ENCODE results near the gene BANP.
"Not testable (repeated sequence)": the region's sequence is repeated elsewhere in the genome, so short reads cannot be mapped to it uniquely, and the experiment has no call there.

Gene BANP

DNA sequence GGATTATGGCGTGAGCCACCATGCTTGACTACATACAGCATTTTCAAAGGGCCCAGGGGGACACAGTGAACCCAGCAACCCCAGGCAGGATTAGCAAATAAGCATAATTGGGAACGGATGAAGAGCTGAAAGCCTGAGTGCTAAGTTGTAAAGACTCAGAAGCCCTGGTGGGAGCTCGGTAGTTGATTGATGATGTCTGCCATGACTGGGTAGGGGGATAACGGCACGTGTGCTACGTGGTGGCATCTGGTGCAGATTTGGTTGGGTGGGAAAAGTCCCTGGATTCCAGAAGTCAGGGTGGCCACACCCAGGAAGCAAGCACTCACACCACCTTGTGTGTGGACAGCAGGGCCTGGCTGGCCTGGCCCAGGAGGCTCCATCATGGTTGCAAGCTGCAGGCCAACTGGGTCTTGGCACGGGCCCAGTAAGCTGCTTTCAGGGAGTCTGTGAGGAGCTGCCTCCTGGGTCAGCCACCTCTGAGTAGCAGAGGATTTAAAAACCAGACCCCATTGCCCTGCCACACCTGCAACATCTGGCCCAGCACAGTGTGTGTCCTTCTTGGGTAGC is 154.4 kb downstream of the BANP start:
- not testable (repeated sequence) for H3K27ac Mint-ChIP-seq; H3K36me3 Mint-ChIP-seq; H3K9me3 Mint-ChIP-seq; H3K4me3 Mint-ChIP-seq; H3K4me1 Mint-ChIP-seq; ATAC-seq; DNase-seq (ENCODE audit: low spot score in 2 of 2)

DNA sequence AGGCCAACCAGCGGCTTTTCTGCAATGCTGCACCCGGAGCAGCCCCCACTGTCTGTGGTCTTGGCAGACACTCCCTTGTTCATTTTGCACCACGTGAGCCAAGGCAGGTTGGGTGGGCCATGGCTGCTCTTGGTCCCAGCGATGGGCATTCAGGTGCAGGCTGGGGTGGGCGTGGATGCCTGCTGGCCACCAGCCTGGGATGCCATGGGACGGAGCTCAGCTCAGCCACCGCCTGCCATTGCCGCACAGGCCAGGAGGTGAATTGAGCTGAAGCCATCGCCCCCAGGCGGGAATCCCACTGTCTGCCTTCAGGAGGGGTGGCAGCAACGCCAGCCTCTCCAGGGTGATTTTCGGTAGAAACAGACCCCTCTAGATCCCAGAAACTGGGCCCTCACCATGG is 155.3 kb downstream of the BANP start:
- not testable (repeated sequence) for ATAC-seq; H3K36me3 Mint-ChIP-seq; H3K27ac Mint-ChIP-seq; DNase-seq (ENCODE audit: low spot score in 2 of 2); H3K9me3 Mint-ChIP-seq; H3K4me1 Mint-ChIP-seq; H3K4me3 Mint-ChIP-seq

DNA sequence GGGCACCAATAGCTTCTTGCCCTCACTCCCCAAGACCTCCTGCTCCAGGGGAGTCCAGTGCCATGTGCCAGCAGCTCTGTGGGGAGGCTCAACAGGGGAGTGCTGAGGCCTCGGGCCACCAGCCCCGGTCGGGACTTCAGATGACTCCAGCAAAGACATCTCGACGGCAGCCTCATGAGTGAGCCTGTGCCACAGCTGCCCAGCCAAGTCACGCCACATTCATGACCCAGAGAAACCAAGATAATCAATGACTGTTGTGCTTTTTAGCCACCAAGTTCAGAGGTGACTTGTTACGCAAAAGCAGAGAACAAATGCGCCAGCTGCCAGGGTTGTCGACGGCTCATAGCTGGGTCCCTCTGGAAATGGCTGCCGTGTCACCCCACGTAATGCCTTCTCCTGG is 157.5 kb downstream of the BANP start:
- H3K27ac Mint-ChIP-seq, result no peak overlapping the region
- DNase-seq (ENCODE audit: low spot score in 2 of 2) (no peak), ATAC-seq (no peak)
- H3K4me3 Mint-ChIP-seq, result no peak overlapping the region
- peaks cover 8% of the 10 kb centered on the region for H3K4me1 Mint-ChIP-seq
- no peaks in the 10 kb centered on the region for H3K36me3 Mint-ChIP-seq
- H3K9me3 Mint-ChIP-seq, result no peaks in the 10 kb centered on the region

DNA sequence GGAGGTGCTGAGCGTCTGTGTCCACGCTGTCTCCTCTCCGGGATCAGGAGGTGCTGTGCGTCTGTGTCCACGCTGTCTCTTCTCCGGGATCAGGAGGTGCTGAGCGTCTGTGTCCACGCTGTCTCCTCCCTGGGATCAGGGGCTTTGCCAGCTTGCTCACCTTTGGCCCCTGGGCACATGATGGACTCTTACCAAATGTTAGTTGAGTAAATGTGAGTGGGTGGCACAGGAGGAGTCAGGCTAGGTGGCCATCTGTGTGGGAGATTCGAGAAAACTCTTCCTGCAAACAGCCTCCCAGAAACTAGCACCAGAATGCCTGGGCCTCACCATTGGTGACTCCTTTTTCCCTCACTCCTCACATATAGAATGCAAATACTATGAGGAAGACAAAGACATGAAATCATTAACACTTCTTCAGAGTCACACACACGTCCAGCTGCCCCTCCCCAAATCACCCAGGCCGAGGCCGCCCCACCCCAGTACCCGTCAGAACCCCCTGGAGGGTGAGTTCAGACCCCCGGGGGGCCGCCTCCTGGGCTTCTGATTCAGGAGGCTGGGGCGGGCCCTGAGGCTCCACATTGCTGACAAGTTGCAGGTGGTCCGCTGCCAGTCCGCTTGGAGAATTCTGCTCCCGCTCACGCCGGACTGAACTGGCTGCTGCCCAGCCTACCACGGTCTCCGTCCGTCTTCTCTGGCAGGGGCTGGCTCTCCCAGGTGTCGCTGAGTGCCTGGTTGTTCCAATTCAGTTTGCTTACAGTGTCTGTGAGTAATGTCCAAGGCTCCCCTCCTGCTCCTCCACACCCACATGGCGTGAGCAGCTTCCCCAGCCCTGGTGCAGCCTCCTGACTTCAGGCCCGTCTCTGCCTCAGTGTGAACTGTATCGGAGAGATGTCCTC is 158.7 kb downstream of the BANP start:
- H3K4me1 Mint-ChIP-seq; H3K27ac Mint-ChIP-seq; H3K9me3 Mint-ChIP-seq; DNase-seq (ENCODE audit: low spot score in 2 of 2); H3K36me3 Mint-ChIP-seq; ATAC-seq; H3K4me3 Mint-ChIP-seq: not testable (repeated sequence)

DNA sequence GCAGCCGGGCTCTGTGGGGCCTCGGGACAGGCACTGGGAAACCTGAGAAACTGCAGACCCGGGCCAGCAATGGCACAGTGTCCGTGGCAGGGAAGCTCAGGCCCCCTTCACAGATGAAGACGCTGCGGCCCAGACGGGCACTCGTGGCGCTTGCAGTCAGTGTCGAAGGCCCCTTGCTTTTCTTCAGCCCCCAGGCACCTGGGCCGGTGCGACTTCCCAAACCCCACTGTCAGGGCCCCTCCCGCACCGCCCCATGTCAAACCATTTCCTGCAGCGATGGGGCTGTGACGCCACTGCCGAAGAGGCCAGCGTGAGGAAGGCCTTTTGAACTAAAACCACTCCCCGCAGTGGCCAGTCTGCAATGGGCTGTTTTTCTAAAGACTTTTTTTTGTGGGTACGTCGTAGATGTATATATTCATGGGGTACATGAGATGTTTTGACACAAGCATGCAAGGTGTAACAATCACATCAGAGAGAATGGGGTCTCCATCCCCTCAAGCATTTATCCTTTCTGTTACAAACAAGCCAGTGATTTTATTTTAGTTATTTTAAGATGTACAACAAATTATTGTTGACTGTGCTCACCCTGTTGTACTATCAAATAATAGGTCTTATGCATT is 159.8 kb downstream of the BANP start:
- not testable (repeated sequence) for H3K4me3 Mint-ChIP-seq; H3K9me3 Mint-ChIP-seq; H3K36me3 Mint-ChIP-seq; H3K27ac Mint-ChIP-seq; H3K4me1 Mint-ChIP-seq; DNase-seq (ENCODE audit: low spot score in 2 of 2)
- peak; percentile 41 for ATAC-seq

DNA sequence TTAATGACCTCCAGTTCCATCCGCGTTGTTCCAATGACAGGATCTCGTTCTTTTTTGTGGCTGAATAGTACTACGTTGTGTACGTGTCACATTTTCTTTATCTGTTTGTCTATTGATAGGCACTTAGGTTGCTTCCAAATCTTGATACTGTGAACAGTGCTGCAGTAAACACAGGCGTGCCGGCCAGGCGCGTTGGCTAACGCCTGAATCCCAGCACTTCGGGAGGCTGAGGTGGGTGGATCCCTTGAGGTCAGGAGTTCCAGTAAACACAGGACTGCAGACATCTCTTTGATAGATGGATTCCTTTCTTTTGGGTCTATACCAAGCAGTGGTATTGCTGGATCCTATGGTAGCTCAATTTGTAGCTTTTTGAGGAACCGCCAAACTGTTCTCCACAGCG is 160.7 kb downstream of the BANP start:
- H3K4me1 Mint-ChIP-seq; ATAC-seq; DNase-seq (ENCODE audit: low spot score in 2 of 2); H3K4me3 Mint-ChIP-seq; H3K9me3 Mint-ChIP-seq; H3K27ac Mint-ChIP-seq; H3K36me3 Mint-ChIP-seq: not testable (repeated sequence)

DNA sequence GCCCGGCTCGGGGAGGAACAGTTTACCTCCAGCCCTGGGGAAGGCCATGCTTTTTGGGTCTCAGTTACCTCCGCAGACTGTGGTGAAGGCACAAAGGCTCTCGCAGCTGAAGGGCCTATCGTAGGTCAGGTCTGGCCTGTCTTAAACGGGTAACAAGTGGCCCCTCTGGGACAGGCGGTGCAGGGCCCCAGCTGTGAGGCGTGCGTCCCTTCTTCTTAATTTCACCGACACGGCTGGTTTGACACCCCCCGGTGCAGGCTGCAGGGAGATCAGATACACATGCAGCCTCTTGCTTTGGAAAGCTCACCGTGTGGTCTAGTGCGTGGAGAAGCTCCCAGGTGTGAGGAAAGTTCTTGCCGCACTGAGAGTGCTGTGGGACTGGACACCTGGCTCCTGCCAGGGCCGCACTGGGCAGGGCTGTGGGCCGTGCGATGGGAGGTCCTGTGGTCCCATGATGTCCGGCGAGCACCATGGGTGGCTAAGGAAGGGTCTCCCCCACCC is 162.4 kb downstream of the BANP start:
- DNase-seq (ENCODE audit: low spot score in 2 of 2) (no peak), ATAC-seq (no peak)
- no peak overlapping the region for H3K27ac Mint-ChIP-seq
- H3K36me3 Mint-ChIP-seq, result no peaks in the 10 kb centered on the region
- peaks cover 8% of the 10 kb centered on the region for H3K4me1 Mint-ChIP-seq
- no peaks in the 10 kb centered on the region for H3K9me3 Mint-ChIP-seq
- no peak overlapping the region for H3K4me3 Mint-ChIP-seq

DNA sequence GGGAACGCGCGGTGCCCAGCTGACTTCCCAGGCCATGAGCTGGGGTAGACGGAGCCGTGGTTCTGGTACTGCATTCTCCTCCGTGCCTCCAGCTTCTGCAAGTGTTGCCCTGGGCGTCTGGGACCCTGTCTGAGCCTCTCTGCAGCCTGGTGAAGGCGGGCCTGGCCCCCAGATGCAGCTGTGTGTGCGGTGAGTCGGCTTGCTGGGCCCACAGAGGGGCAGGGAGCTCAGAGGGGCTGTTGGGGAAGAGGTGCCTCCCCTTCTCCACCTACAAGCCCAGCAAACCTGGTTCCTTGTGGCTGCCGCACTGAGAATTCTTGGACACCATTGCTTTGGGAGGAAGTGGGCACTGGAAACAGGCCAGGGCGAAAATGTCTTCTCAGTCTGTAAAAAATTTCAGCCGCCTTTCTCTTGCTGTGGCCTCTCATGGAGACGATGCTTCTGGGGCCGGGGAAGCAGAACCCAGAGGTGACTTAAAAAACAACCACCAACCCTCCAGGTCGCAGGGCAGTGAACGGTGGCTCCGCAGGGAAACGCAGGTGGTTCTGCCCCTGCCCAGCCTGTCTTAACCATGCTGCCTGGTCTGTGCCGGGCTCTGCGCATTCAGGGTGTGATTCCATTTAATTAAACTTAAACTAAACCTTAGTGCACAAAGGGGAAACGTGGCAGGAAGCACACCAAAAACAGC is 163.5 kb downstream of the BANP start:
- H3K36me3 Mint-ChIP-seq; ATAC-seq; H3K4me3 Mint-ChIP-seq; H3K4me1 Mint-ChIP-seq; DNase-seq (ENCODE audit: low spot score in 2 of 2); H3K9me3 Mint-ChIP-seq; H3K27ac Mint-ChIP-seq: not testable (repeated sequence)

DNA sequence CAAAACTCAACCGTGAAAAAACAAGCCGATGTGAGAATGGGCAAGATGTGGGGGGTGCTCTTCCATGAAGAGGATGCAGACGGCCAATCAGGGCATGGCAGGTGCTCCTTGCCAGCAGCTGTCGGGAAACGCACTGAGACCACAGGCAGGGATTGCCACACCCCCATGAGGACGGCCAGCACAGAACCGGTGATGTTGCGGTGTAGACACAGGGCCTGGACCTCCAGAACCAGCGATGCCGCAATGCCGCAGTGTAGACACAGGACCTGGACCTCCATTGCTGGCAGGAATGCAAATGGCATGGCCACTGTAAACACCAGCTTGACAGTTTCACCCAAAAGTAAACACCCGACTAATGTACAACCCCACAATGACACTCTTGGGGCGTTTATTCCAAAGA is 164.9 kb downstream of the BANP start:
- Mint-ChIP-seq H3K4me3 (no peak overlapping the region), H3K27ac (no peak overlapping the region), H3K4me1 (peaks cover 6% of the 10 kb centered on the region), H3K36me3 (no peaks in the 10 kb centered on the region), H3K9me3 (no peaks in the 10 kb centered on the region)
- DNase-seq (ENCODE audit: low spot score in 2 of 2) (no peak), ATAC-seq (no peak)

DNA sequence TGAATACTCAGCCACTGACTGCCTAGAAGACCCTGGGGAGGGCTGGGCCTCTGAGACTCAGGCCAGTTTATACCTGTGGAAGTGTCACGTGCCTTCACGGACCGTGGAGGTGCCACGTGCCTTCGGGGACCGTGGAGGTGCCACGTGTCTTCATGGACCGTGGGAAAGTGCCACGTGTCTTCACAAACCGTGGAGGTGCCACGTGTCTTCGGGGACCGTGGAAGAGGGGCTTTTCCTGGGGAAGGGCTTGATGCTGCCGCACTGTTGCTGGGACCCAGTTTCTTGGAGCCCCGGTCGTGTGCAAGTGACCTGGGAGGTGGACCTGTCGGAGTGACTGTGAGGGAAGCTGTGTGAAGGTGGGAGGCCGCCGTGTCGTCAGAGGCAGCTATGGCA is 166.2 kb downstream of the BANP start:
- Mint-ChIP-seq H3K36me3 (no peaks in the 10 kb centered on the region), H3K27ac (no peak overlapping the region), H3K4me1 (no peaks in the 10 kb centered on the region), H3K4me3 (no peak overlapping the region), H3K9me3 (peaks cover 3% of the 10 kb centered on the region)
- DNase-seq (ENCODE audit: low spot score in 2 of 2) (no peak), ATAC-seq (no peak)

DNA sequence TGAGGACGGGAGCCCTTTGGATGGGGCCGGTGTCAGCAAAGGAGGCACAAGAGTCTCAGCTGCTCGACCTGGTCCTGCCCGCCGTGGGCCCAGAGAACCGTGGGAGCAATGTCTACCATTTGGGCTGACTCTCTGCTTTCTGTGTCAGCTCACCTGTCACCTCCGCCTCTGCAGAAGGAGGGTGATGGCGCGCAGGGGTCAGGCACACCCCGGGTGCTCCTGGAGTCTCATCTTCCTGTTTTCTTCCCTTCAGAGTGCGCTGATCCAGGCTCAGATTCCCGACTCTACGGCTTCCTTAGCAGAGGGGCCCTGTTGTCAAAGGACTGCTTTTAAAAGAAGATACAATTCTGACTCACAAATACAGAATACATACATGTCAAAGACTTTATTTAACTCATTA is 167.1 kb downstream of the BANP start:
- ATAC-seq (no peak), DNase-seq (ENCODE audit: low spot score in 2 of 2) (no peak)
- H3K9me3 Mint-ChIP-seq, result peaks cover 3% of the 10 kb centered on the region
- H3K27ac Mint-ChIP-seq, result no peak overlapping the region
- no peak overlapping the region for H3K4me3 Mint-ChIP-seq
- H3K4me1 Mint-ChIP-seq, result no peaks in the 10 kb centered on the region
- no peaks in the 10 kb centered on the region for H3K36me3 Mint-ChIP-seq

DNA sequence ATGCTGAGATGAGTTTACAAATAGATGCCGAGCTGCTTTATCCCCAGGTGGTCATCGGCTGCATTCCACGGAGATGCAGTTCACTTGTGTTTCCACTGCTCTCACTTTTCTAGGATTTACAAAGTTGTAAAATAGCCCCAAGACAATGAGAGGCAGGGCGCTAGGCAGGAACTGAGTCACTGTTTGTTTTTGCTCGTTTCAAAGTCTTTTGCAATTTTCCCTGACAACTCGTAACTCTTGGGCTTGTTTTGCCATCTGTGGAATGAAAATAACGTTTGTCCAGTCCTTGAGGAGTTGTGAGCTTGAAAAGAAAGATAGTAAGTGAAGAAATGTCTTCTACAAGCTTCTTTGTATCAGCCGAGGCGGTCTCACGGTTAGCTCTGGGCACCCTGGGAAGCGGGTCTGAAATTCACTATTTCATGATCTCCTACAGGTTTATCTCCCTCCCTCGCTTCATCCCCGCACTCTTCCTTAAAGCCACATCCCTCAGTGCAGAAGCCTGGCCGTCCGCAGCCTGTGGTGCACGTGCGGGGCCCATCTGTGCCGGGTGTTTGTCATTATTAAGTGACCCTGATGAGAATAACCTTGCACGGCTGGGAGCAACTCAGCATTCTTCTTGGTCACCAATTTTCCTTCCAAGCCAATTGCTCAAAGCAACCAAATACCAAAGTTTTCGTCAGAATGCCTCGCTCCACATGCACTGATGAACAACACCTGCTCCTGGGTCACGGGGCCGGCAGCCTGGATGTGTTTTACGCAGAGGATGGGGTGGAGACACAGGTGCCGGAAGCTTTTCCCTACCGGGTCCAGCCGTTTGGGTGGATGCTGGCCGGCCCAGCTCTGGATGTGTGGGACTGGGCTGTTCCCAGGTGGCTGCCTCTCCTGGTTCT is 167.9 kb downstream of the BANP start:
- H3K4me3 Mint-ChIP-seq; H3K4me1 Mint-ChIP-seq; ATAC-seq; DNase-seq (ENCODE audit: low spot score in 2 of 2); H3K27ac Mint-ChIP-seq; H3K36me3 Mint-ChIP-seq; H3K9me3 Mint-ChIP-seq: not testable (repeated sequence)

DNA sequence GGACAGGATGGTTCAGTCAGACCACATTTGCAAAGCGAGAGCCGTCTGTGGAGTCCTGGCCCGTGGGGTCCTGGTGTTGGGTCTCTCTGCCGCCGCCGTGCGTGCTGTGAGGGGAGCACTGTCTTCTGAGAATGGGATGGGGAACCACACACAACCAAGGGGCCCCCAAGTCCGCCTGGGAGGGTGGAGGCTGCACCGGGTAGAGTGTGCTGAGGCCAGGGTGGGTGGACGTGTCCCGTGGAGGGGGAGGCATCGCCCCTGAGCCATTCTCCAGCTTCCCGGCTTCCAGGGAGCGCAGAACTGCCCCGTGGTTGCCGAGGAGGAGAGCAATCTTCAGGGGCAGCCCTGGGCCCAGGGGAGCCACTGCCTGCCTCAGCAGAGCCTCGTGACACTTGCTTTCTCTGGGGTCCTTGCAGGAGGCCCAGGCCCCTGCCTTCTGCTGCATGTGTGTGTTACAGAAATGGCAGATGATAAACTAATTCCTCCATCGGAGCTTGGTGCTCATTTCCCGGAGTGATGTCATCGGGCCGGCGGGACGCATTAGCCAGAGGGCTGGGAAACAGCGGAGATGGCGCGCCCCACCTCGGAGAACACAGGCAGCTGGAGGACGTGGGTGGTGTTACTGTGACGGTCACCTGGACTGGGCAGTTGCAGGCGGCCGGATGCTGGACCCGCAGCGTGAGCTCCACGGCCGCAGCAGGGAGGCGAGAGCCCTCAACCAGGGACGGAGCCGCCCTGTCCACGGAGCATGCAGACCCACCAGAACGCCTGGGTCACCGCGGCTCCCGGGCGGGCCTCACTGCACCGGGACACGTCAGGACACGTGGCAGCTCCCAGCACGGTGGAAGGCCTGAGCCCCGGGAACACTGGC is 168.9 kb downstream of the BANP start:
- H3K9me3 Mint-ChIP-seq; DNase-seq (ENCODE audit: low spot score in 2 of 2): not testable (repeated sequence)

DNA sequence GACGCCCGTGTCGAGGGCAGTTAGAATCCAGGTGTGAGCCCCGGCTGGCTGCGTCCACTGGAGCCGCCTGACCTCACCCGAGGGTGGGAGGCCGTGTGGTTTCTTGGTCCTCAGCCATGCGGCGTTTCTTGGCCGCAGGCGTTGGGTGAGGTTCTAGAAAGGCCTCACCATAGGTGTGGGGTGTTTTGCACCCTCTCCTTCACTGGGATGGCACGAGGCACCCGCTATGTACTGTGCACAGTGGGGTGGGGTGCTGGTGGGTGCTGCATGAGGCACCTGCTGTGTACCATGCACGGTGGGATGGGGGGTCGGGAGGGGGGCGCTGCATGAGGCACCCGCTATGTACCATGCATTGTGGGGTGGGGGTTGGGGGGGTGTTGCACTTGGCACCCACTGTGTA is 169.6 kb downstream of the BANP start:
- Mint-ChIP-seq H3K4me1 (no peaks in the 10 kb centered on the region), H3K36me3 (no peaks in the 10 kb centered on the region), H3K4me3 (no peak overlapping the region), H3K9me3 (peaks cover 3% of the 10 kb centered on the region), H3K27ac (no peak overlapping the region)
- no peak for ATAC-seq
- no peak for DNase-seq (ENCODE audit: low spot score in 2 of 2)

More for the DNA sequence above, 168.9 kb downstream of the BANP start:
- H3K4me1 Mint-ChIP-seq, H3K36me3 Mint-ChIP-seq, ATAC-seq, H3K27ac Mint-ChIP-seq, H3K4me3 Mint-ChIP-seq: not testable (repeated sequence)
